Aorta (tissue), 5 donors: ENCODE data around the gene ARHGAP23. TPM values are rescaled to one million over a fixed set of nuclear protein-coding genes. Genes with fewer than 3 reads are reported as not detected.
A peak's percentile ranks its signal among the peaks of the same experiment; 100 is the strongest.

ENCODE experiments used
- ATAC-seq: fragments of 200-7000 bp; cut with Tn5 transposase; one replicate; pipeline ENCODE4 v1.9.1; 2022; ENCODE audit warnings: moderate library complexity; ENCODE audit not compliant: low FRiP score
- DNase-seq, 2 donors: peaks; one replicate each; pipeline ENCODE4 v3.0.0-alpha.2; 2020
- H3K27ac ChIP-seq, 2 donors: one replicate each; pipeline ENCODE4 v1.5.1; 2013; ENCODE audit warnings: low read length in 2 of 2, mild to moderate bottlenecking in 2 of 2, moderate library complexity in 2 of 2, control low read depth in 1 of 2, inconsistent platforms in 1 of 2, low read depth in 1 of 2
- H3K27me3 ChIP-seq, 2 donors: one replicate each; pipeline ENCODE4 v1.6.1; 2013; ENCODE audit warnings: control low read depth in 1 of 2, low read length in 1 of 2, mild to moderate bottlenecking in 1 of 2, moderate library complexity in 1 of 2; ENCODE audit not compliant: insufficient read depth in 2 of 2, control insufficient read depth in 1 of 2
- H3K36me3 ChIP-seq, 2 donors: one replicate each; pipeline ENCODE4 v1.6.1; 2013; ENCODE audit warnings: control low read depth in 1 of 2, low read length in 1 of 2, mild to moderate bottlenecking in 1 of 2; ENCODE audit not compliant: insufficient read depth in 2 of 2, control insufficient read depth in 1 of 2
- H3K4me1 ChIP-seq, 2 donors: one replicate each; pipeline ENCODE4 v1.6.1; 2013; ENCODE audit warnings: low read length in 2 of 2, control low read depth in 1 of 2, mild to moderate bottlenecking in 1 of 2, moderate library complexity in 1 of 2; ENCODE audit not compliant: insufficient read depth in 2 of 2, control insufficient read depth in 1 of 2
- H3K4me3 ChIP-seq, 2 donors: one replicate each; pipeline ENCODE4 v1.5.1; 2013; ENCODE audit warnings: low read length in 2 of 2, control low read depth in 1 of 2, mild to moderate bottlenecking in 1 of 2
- H3K9me3 ChIP-seq: one replicate; pipeline ENCODE4 v1.6.1; 2013; ENCODE audit warnings: mild to moderate bottlenecking, low read length; ENCODE audit not compliant: control insufficient read depth
- WGBS, 2 donors: extraction: QIAGEN DNeasy Blood & Tissue Kit; methylation state at CpG; one replicate each; pipeline ENCODE4 v1.1.7; 2013; 5-methylcytosine and 5-hydroxymethylcytosine counted together
- intact Hi-C, 2 donors: fragments of 100-400 bp; cut with DNase I; formaldehyde crosslinking; loops; one replicate each; pipeline versions ENCODE4 v1.14.2 to v1.15.0; 2022
- polyA plus RNA-seq, 2 donors: library from polyadenylated mRNA; stranded (reverse); fragments of 200-250 nt; gene quantifications; one replicate each; pipeline ENCODE4 v1.2.3, GENCODE V29; 2013
- total RNA-seq, 2 donors: library from RNA; stranded (reverse); fragmentation: NEBNext Ultra II Directional; extraction: Animal tissue kit (Norgen Biotek cat#: 25700); gene quantifications; one replicate each; pipeline ENCODE4 v1.2.1, GENCODE V29; 2021
- donor health status: healthy with polysubstance abuse.
- donor health status: Bipolar disorder and iron deficiency.
- donor health status: DM: no; HTN: no; CAD: no.
- donor health status: DM: no; HTN: no; CAD: no.
- donor health status: DM: yes; HTN: yes; CAD: no.

The ARHGAP23 gene
- total and polyA plus RNA-seq, 4 donors: 6.9 to 126 (median 70.6) TPM

- no peaks in the 10 kb centered on the region for H3K36me3 ChIP-seq
- H3K9me3 ChIP-seq: no peaks in the 10 kb centered on the region
- ATAC-seq (no peak), DNase-seq (no peak)
- H3K27ac ChIP-seq: no peak overlapping the region
- WGBS, 2 donors: 86 to 93% methylated on average over 9 of the region's 9 CpGs
- no peak overlapping the region for H3K4me3 ChIP-seq
- no peaks in the 10 kb centered on the region for H3K4me1 ChIP-seq
- intact Hi-C loops: no loop called here
- no peaks in the 10 kb centered on the region for H3K27me3 ChIP-seq
Measured at GRCh38 chr17:38551121-38551520, 122.9 kb downstream of the ARHGAP23 start.

- no peak for ATAC-seq
- intact Hi-C loops: no loop called here
- Histone ChIP-seq H3K4me1 (no peaks in the 10 kb centered on the region), H3K4me3 (no peak overlapping the region), H3K36me3 (no peaks in the 10 kb centered on the region), H3K9me3 (no peaks in the 10 kb centered on the region), H3K27ac (no peak overlapping the region), H3K27me3 (no peaks in the 10 kb centered on the region)
- no peak for DNase-seq
- 90 to 93% methylated on average over 17 of the region's 17 CpGs for WGBS, 2 donors
Measured at GRCh38 chr17:38552343-38552742, 124.1 kb downstream of the ARHGAP23 start.

GRCh38 chr17:38554430-38555350, 126.4 kb downstream of the ARHGAP23 start:
- intact Hi-C loops: loop anchor here (5.0 kb wide), 1 partner anchor 113 kb away; no protein-coding TSS in a partner anchor
- no peak for ATAC-seq

GRCh38 chr17:38556239-38556638, 128.0 kb downstream of the ARHGAP23 start:
- H3K4me1 ChIP-seq: no peaks in the 10 kb centered on the region
- no peaks in the 10 kb centered on the region for H3K36me3 ChIP-seq
- H3K4me3 ChIP-seq: no peak overlapping the region
- H3K27me3 ChIP-seq: no peaks in the 10 kb centered on the region
- ATAC-seq (no peak), DNase-seq (no peak)
- H3K27ac ChIP-seq: no peak overlapping the region
- no peaks in the 10 kb centered on the region for H3K9me3 ChIP-seq
- intact Hi-C loops: loop anchor here (5.0 kb wide), 1 partner anchor 111 kb away; no protein-coding TSS in a partner anchor
- WGBS, 2 donors: 91 to 94% methylated on average over 6 of the region's 6 CpGs

More at GRCh38 chr17:38554430-38555350, 126.4 kb downstream of the ARHGAP23 start:
- WGBS, 2 donors: 75% methylated on average over 8 of the region's 8 CpGs
- H3K27me3 ChIP-seq: no peaks in the 10 kb centered on the region
- no peaks in the 10 kb centered on the region for H3K9me3 ChIP-seq
- H3K36me3 ChIP-seq: no peaks in the 10 kb centered on the region
- no peak overlapping the region for H3K4me3 ChIP-seq
- H3K4me1 ChIP-seq: no peaks in the 10 kb centered on the region
- DNase-seq: no peak
- H3K27ac ChIP-seq: no peak overlapping the region

GRCh38 chr17:38557396-38557795, 129.1 kb downstream of the ARHGAP23 start:
- ATAC-seq: no peak
- Histone ChIP-seq H3K4me1 (no peaks in the 10 kb centered on the region), H3K4me3 (no peak overlapping the region), H3K36me3 (no peaks in the 10 kb centered on the region), H3K27ac (no peak overlapping the region), H3K9me3 (no peaks in the 10 kb centered on the region), H3K27me3 (peaks cover 0 to 2% of the 10 kb centered on the region in 2 donors)
- intact Hi-C loops: loop anchor here (5.0 kb wide), 1 partner anchor 110 kb away; no protein-coding TSS in a partner anchor
- DNase-seq: no peak
- 62 to 69% methylated on average over 6 of the region's 6 CpGs for WGBS, 2 donors

- Histone ChIP-seq H3K4me1 (no peaks in the 10 kb centered on the region), H3K36me3 (no peaks in the 10 kb centered on the region), H3K4me3 (no peak overlapping the region), H3K27ac (no peak overlapping the region), H3K27me3 (peaks cover 0 to 2% of the 10 kb centered on the region in 2 donors), H3K9me3 (no peaks in the 10 kb centered on the region)
- ATAC-seq (peak; percentile 94), DNase-seq (peak; percentile 94 to 98)
- WGBS, 2 donors: 4 to 5% methylated on average over 45 to 52 of the region's 52 CpGs
- intact Hi-C loops: loop anchor here (1.0 to 5.0 kb wide), 2 partner anchors 26 to 109 kb away; no protein-coding TSS in a partner anchor
Measured at GRCh38 chr17:38557836-38558727, 129.8 kb downstream of the ARHGAP23 start.

- H3K4me1 ChIP-seq: no peaks in the 10 kb centered on the region
- 0 to 3% methylated on average over 10 of the region's 10 CpGs for WGBS, 2 donors
- H3K9me3 ChIP-seq: no peaks in the 10 kb centered on the region
- H3K4me3 ChIP-seq: no peak overlapping the region
- no peaks in the 10 kb centered on the region for H3K36me3 ChIP-seq
- DNase-seq: no peak
- intact Hi-C loops: loop anchor here (1.0 to 5.0 kb wide), 2 partner anchors 26 to 109 kb away; no protein-coding TSS in a partner anchor
- no peak for ATAC-seq
- H3K27me3 ChIP-seq: peaks cover 0 to 2% of the 10 kb centered on the region in 2 donors
- no peak overlapping the region for H3K27ac ChIP-seq
Measured at GRCh38 chr17:38558728-38559050, 130.4 kb downstream of the ARHGAP23 start.

- H3K27me3 ChIP-seq: peaks cover 0 to 2% of the 10 kb centered on the region in 2 donors
- peak; percentile 85 to 93 for DNase-seq
- peak; percentile 68 for ATAC-seq
Measured at GRCh38 chr17:38559051-38559879, 131.0 kb downstream of the ARHGAP23 start.

More at GRCh38 chr17:38559051-38559879, 131.0 kb downstream of the ARHGAP23 start:
- intact Hi-C loops: loop anchor here (5.0 kb wide), 1 partner anchor 108 kb away; no protein-coding TSS in a partner anchor
- H3K9me3 ChIP-seq: no peaks in the 10 kb centered on the region
- H3K36me3 ChIP-seq: no peaks in the 10 kb centered on the region
- 3 to 4% methylated on average over 33 to 44 of the region's 44 CpGs for WGBS, 2 donors
- H3K27ac ChIP-seq: no peak overlapping the region
- H3K4me1 ChIP-seq: no peaks in the 10 kb centered on the region
- H3K4me3 ChIP-seq: no peak overlapping the region
